NCI-H2196 (cell line): ENCODE results near the gene CELSR2.
A peak's percentile ranks its signal among the peaks of the same experiment; 100 is the strongest.
"Not testable (repeated sequence)": the region's sequence is repeated elsewhere in the genome, so short reads cannot be mapped to it uniquely, and the experiment has no call there.

ENCODE experiments used
- DNase-seq: peaks from one replicate; lab custom pipeline; 2025; ENCODE audit not compliant: unreplicated experiment; lab: John Stamatoyannopoulos, UW

CELSR2 gene, protein sequence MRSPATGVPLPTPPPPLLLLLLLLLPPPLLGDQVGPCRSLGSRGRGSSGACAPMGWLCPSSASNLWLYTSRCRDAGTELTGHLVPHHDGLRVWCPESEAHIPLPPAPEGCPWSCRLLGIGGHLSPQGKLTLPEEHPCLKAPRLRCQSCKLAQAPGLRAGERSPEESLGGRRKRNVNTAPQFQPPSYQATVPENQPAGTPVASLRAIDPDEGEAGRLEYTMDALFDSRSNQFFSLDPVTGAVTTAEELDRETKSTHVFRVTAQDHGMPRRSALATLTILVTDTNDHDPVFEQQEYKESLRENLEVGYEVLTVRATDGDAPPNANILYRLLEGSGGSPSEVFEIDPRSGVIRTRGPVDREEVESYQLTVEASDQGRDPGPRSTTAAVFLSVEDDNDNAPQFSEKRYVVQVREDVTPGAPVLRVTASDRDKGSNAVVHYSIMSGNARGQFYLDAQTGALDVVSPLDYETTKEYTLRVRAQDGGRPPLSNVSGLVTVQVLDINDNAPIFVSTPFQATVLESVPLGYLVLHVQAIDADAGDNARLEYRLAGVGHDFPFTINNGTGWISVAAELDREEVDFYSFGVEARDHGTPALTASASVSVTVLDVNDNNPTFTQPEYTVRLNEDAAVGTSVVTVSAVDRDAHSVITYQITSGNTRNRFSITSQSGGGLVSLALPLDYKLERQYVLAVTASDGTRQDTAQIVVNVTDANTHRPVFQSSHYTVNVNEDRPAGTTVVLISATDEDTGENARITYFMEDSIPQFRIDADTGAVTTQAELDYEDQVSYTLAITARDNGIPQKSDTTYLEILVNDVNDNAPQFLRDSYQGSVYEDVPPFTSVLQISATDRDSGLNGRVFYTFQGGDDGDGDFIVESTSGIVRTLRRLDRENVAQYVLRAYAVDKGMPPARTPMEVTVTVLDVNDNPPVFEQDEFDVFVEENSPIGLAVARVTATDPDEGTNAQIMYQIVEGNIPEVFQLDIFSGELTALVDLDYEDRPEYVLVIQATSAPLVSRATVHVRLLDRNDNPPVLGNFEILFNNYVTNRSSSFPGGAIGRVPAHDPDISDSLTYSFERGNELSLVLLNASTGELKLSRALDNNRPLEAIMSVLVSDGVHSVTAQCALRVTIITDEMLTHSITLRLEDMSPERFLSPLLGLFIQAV (N-terminal part only)

DNA sequence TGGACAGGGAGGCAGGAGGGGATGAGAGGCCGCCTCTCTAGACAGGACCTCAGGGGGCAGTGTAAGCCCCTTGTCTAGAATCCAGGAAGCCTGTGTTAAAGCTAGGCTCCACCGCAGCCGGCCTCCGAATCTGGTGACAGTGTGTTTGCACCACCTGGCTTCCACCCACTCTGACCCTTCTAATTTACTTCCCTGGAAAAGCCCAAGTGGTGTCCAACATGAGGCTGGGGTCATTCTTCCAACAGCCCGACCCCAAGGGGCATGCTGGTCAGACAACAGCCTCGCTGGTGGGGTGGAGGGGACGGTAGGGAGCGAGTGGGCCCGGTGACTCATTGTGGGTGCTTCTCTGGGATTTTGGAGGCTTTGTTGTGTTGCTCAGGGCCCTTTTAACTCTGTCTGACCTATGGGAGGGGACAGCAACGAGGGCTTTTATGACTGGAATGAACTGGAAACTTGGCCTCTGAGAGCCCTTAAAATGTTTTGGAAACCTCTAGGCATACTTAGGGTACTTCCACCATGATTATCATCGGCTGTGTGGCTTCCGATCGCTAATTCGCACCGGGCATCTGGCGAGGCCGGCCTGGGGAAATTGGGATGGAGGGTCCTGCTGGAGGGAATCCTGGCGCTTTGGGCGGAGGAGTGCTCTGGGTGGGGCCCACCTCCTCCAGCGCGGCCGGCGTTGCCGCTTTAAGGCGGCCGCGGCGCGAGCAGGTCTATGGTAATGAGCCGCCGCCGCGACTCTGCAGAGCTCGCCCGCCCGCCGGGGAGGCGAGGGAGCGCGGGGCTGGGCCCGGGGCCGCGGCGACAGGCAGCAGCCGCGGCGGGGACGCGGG, at the start of gene CELSR2:
Gene CELSR2 (plus strand): TSS at position 743 of the 833 bp plus-strand sequence. CDS start 541 bp downstream, outside the sequence.
- DNase-seq = peak; percentile 80

DNA sequence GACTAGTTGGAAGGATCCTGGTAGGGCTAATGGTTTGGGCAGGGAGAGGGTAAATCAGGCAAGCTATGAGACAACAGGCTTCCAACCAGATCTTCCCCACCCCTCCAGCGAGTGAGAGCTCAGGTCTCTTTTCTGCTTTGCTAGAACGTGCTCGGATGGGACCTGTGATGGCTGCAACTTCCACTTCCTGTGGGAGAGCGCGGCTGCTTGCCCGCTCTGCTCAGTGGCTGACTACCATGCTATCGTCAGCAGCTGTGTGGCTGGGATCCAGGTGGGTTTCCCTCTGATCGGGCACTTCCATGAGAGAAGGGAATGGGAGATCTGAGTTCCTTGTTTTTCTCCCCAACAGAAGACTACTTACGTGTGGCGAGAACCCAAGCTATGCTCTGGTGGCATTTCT, 49.6 kb upstream of the CELSR2 start:
- DNase-seq = no peak

DNA sequence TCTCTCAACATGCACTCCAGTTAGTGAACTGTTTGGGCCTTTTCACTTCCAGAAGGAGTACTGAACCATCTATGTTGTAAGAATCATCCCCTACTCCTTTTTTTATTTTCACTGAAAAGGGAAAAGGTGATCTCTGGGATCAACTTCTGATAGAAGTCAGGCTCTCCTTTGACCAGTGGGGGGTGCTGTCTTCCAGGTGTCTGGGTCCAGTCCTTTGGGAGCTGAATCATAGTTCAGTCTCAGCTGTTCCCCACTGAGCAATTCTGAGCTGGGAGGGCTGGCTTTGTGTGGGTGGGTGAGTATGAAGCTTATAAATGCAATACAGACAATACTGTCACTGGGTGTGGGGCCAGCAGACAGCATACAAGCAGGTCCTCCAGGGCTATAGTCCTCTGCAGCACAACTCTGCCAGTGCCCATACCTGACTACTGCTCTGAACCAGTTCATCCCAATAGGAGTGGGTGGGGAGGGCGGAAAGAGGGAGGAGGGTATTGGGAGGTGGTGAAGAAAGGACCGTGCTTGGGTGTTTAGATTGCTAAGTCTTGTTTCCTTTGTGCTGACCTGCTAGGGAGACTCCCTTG, 48.1 kb upstream of the CELSR2 start:
- DNase-seq = peak; percentile 42

DNA sequence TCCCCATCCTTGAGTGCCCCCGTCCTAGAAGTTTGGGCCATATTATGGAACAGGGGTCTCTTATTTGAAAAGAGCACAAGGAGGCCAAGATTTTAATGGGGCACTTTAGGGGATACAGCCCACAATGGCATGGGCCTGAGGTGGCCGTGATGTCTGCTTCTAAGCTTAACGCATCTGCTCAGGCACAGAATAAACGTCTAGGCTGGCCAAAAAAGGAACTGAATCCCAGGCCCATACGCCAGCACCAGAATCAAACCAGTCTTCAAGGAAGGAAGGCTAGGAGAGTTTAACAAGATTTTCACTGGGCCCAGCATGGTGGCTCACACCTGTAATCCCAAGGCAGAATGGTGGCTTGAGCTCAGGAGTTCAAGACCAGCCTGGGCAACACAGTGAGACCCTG, 44.9 kb upstream of the CELSR2 start:
- DNase-seq = no peak

DNA sequence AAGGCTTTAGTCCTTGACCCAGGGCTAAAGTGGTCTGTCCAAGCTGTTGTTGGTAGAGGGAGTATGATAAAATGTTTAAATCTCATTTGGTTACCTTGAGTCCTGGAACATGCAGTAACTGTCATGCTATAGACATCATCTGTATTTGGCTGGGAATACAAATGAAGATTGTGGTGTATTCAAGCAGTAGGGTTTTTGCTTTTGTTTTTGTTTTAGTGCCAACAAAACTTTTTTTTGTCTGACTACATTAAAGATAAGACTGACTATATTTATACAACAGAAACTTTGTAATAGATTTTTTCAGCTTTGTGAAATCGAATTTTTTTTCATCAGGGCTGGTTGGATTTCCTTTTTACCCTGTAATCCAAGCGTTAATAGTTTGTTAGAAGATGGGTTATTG, 43.0 kb upstream of the CELSR2 start:
- no peak for DNase-seq

DNA sequence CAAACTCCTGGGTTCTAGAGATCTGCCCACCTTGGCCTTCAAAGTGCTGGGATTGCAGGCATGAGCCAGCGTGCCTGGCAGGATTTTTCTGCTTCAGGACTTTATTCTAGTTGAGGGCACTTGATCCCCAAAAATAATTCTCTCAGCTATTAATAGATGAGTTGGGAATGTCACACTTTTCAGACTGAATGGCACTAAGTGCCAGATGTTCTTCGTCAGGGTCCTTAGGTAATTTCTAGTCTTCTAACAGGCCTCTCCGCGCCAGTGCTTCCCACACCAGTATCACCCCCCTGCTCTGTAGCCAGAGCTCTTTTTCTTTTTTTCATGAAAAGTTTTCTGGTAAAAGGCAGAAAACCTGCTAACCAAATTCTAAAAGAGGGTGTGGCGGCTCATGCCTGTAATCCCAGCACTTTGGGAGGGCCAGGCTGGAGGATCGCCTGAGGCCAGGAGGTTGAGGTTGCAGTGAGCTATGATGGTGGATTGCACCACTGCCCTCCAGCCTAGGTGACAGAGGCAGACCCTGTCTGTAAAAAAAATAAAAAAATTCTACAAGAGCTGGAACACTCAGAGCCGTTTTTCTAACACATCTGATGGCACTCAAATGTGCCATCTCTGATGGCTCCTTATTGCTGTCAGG, 41.8 kb upstream of the CELSR2 start:
- no peak for DNase-seq

DNA sequence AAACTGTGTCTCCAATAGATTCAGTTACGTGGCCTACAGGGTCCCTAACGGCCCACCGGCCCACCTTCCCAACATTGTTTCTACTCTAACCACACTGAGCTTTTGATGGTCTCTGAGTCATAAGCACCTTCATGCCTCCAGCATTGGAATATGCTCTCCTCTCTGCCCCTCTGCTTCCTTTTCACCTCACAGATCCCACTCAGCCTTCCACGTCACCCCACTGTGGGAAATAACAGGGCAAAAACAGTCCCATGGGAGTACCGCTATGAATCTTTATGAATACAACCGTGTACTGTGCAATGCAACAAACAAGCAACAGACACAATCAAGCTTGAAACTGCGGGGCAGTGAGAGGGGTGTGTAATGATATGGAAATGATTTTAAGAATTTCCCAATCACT, 40.9 kb upstream of the CELSR2 start:
- DNase-seq = no peak

DNA sequence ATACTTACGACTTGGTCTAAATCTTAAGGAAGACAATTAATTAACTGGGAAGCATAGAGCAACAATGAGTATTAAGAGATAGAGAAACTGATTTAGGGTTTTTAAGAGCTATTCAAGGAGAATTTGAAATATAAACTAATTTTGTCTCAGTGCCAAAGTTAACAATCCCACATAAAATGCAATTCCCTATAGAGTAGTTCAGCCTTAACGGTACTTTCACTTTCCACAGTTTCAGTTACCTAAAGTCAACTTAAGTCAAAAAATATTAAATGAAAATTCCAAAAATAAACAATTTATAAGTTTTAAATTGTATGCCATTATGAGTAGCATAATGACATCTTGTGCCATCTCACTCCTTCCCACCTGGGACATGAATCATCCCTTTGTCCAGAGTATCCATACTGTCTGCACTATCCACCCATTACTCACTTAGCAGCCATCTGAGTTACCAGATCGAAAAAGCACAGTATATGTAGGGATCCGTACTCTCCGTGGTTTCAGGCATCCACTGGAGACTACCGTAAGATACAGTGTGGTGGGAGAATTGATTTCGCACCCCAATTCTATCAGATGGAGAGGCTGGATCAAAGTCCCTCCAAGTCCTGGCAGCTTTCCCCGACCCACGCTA, 40.4 kb upstream of the CELSR2 start:
- no peak for DNase-seq

DNA sequence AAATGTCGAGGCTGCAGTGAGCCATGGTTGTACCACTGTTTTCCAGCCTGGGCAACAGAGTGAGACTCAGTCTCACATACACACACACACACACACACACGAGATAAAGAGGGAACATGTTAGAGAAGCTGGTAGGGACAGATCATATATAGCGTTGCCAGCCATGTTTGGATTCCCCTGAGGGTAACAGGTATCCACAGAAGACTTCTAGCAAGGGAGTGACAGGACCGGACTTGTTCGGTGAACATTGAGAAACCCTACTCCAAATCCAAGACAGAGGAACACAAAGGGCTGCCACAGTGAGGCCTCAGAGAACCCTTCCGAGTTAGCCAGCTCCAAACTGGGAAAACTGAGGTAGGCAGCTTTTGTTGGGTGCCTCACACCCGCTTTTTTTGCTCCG, 39.3 kb upstream of the CELSR2 start:
- no peak for DNase-seq

DNA sequence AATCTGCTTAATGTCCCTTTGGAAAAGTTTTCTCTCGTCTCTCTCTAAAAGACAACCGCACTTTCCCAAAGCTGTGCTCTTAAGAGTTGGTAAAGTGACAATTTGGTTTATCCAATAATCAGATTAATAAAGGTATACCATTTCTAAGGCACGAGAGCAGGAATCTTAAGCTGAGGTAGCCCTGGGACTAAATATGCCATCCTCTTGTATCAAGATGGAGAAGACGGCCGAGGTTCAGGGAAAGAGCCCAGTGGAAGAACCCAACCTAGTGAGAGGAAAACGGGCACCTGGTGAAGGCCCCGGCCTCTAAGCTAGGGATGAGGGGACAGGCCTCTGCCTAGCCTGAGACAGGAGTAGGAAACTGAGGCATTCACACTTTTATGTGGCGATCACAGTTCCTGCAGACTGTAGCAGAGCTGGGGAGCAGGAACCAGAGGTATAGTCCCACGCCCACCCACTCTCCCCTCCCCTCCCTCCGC, 36.0 kb upstream of the CELSR2 start:
- DNase-seq = no peak

DNA sequence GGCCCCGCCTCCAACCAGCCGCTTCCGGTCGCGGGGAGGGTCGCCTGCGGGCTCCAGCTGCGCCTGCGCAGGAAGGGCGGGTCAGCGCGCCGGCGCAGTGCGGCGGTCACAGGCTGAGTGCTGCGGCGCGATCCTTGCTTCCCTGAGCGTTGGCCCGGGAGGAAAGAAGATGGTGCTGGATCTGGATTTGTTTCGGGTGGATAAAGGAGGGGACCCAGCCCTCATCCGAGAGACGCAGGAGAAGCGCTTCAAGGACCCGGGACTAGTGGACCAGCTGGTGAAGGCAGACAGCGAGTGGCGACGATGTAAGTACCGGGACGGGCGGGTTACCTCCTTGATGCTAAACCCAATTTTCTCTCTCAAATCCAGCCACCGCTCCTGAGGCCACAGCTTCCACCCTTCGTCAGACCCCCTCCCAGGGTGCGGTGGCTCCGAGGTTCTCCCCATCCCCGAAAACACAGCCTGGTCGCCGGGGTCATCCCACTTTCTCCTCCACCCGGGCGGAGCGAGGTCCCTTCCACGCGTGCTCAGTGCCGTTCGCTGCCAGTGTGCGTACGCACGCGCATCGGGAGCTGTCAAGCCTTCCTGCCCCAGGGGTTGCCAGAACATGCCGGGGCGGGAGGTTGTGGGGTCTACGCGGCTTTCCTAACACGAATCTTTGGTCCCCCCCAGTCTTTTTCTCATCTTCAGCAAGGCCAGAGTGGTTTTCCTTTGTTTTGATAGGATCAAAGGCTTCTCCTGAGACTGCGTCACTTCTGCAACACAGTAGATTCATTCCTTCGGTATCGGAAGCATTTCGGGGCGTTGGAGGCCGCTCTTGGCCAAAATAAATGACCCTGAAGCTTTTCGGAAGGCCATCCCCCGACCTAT, 35.3 kb upstream of the CELSR2 start, which contains the start of gene SARS1:
Gene SARS1 (plus strand): TSS at position 95 of the 870 bp plus-strand sequence. CDS start 75 bp downstream, at position 170.
- peak; percentile 92 for DNase-seq

DNA sequence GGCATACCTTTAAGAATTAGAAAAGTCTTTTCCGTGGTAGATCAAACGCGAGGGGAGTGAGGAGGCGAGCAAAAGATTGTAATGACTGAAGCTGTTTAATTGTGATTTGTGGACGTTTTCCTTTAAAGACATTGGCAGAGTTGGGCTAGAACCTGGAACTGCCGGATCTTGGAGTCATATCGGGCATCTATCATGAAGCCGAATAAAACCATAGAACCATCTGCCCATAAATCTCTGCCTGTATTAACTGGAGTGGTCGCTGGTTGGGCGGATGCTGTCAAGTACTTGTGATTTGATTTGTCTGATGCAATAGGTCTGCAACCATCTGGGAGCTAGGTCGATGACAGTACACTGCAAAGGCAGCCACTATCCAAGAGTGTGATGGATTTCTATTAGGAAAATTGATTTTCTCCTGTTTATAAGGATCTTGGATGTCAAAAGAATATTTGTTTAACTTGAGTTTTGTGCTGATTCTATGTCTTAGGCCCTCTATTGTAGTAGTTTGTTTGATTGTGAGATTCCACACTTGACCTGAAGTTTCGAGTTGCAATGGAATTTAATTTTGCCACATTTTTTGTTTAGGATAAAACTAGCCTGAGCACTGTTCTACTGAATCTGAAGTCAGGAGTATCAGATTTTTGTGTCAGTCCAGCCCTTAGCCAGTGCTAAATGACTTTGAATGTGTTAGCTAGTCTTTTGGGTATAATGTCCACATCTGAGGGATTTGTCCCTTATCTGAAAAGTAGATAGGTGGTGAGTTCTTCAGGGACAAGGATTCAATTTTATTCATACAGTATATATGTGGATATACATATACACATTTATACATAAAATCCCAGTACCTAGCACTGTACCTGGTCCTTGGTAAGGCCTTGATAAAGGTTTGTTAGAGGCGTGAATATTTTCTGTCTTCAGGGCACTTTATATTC, 34.4 kb upstream of the CELSR2 start:
- peak; percentile 33 for DNase-seq

DNA sequence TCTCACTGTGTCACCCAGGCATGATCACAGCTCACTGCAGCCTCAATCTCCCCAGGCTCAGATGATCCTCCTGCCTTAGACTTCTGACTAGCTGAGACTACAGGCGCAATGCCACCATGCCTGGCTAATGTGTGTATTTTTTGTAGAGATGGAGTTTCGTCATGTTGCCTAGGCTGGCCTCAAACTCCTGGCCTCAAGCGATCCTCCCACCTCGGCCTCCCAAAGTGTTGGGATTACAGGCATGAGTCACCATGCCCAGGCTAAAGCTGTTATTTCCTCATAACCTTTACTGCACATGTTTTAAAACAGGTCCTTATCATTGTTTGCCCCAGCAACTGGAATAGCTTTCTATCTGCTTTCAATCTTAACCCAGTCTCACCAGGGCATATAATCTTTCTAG, 32.7 kb upstream of the CELSR2 start:
- DNase-seq = no peak

DNA sequence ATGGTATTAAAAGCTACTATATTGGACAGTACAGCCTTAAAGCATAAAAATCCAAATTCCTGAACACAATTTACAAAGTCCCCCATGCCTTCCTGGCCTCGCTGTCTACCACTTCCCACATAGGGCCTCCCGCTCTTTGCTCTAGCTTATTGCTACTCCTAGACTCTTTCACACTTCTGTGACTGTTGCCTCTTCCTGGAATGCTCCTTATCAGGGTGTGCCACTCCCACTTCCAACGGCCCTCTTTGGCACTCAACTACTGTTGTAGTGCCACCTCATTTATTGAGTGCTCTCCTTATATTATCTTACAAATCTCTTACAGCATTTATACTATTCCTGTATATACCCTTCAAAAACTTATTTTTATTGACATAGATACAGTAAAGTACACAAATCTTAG, 30.8 kb upstream of the CELSR2 start:
- DNase-seq = no peak

DNA sequence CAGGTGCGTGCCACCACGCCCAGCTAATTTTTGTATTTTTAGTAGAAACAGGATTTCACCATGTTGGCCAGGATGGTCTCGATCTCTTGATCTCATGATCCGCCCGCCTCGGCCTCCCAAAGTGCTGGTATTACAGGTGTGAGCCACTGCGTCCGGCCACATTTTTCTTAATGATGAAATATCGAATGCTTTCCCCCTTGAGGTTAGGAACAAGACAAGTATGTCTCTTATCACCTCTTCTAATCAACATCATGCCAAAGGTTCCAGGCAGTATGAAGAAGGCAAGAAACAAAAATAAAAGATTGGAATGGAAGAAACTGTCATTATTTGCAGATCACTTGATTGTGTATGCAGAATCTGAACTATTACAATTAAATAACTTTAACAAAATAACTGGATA, 28.1 kb upstream of the CELSR2 start:
- DNase-seq = not testable (repeated sequence)

DNA sequence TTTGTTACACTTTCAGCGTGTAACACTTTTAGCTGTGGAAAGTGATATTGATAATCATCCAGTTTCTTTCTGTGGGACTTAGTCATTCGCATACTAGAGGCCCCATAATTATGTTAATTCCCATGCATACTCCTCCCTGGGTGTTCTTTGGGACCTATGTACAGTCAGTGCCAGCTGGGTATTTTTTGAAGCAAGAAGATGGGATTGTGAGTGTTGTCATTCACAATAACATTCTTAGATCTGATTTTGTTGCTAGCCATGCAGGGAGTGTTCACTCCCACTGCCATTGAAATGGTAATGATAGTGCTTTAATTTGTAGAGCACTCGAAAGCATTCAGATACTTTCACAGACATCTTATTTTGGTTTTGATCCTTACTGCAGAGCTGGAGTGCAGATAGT, 24.0 kb upstream of the CELSR2 start:
- no peak for DNase-seq
